ENCODE results near the gene PPIL4. TPM values are rescaled to one million over a fixed set of nuclear protein-coding genes. Genes with fewer than 3 reads are reported as not detected.

Gene PPIL4
- total and polyA plus RNA-seq, 2 donors (not counting 1 experiment from before 2014, with no cell fraction given): 3.1 to 34.3 TPM

- H3K27ac Mint-ChIP-seq: peak overlapping the region; percentile 94
- H3K9me3 ChIP-seq (ENCODE audit: control extremely low read depth in 1 of 3, control insufficient read depth in 2 of 3, insufficient read depth in 1 of 3, low read length in 2 of 3): peaks cover 0 to 5% (median 0%) of the 10 kb centered on the region in 3 donors
- ChIA-PET CTCF (interaction anchor here (0.5 to 5.9 kb wide), 19 partner anchors 8 to 445 kb away, joined by 3 to 60 read pairs (median 5); partner anchors contain the start of gene ZC3H12D), POLR2A (interaction anchor here (0.5 to 3.3 kb wide), 4 partner anchors 16 to 1902 kb away, joined by 3 to 23 read pairs (median 8); no protein-coding TSS in a partner anchor)
- DNase-seq: peak; percentile 65
- H3K4me3 ChIP-seq (ENCODE audit: control extremely low read depth in 1 of 5, extremely low read depth in 1 of 5, insufficient read depth in 1 of 5, low read depth in 2 of 5, low read length in 4 of 5): peak overlapping the region in 4 of 5 experiments; percentile 5 to 55 (median 38)
- peak overlapping the region; percentile 89 for H3K4me3 Mint-ChIP-seq
- TF ChIP-seq EZH2 (IDR thresholded peaks at IDR 0.05; ENCODE audit: borderline replicate concordance, insufficient read depth, low read depth, low read length, poor library complexity, severe bottlenecking) (no peak), CTCF (IDR thresholded peaks at IDR 0.05) (peak; percentile 48)
- H4K20me1 ChIP-seq (ENCODE audit: control insufficient read depth, insufficient read depth, low read length, poor library complexity, severe bottlenecking): peaks cover 14% of the 10 kb centered on the region
- peak; percentile 34 for ATAC-seq (ENCODE audit: low read depth)
- peak overlapping the region; percentile 67 to 84 for H3K27ac ChIP-seq (ENCODE audit: low read length in 2 of 2)
- H3K4me1 Mint-ChIP-seq: peaks cover 84% of the 10 kb centered on the region
- H3K9ac ChIP-seq (ENCODE audit: low read length): peak overlapping the region; percentile 48
- H3K79me2 ChIP-seq (ENCODE audit: control insufficient read depth, insufficient read depth, low read length): peaks cover 98% of the 10 kb centered on the region
- intact Hi-C loops (cut with micrococcal nuclease): loop anchor here (1.0 to 5.0 kb wide), 2 partner anchors 44 to 711 kb away; no protein-coding TSS in a partner anchor
- peak overlapping the region; percentile 74 for H3K4me2 ChIP-seq (replicated peaks; ENCODE audit: low read depth, low read length, poor library complexity, severe bottlenecking)
- no peaks in the 10 kb centered on the region for H3K27me3 ChIP-seq (replicated peaks in 1 of 4; ENCODE audit: control extremely low read depth in 1 of 4, control insufficient read depth in 3 of 4, insufficient read depth in 4 of 4, low read length in 3 of 4)
- 36% methylated on average over 13 of the region's 21 CpGs for WGBS (ENCODE audit: insufficient coverage)
- H3K9me3 Mint-ChIP-seq (ENCODE audit: insufficient read depth): no peaks in the 10 kb centered on the region
- peaks cover 4 to 65% of the 10 kb centered on the region in 2 experiments for H3K36me3 ChIP-seq (replicated peaks in 1 of 2; ENCODE audit: control extremely low read depth in 1 of 2, control insufficient read depth in 1 of 2, extremely low read depth in 1 of 2, insufficient read depth in 2 of 2, low read length in 1 of 2)
- peaks cover 87 to 98% of the 10 kb centered on the region in 2 donors for H3K4me1 ChIP-seq (ENCODE audit: control insufficient read depth in 2 of 2, insufficient read depth in 2 of 2, low read length in 2 of 2)
- no peak overlapping the region for H2AFZ ChIP-seq (ENCODE audit: insufficient read depth, low read depth, low read length, poor library complexity, severe bottlenecking)
- no peaks in the 10 kb centered on the region for H3K27me3 Mint-ChIP-seq
Observed at GRCh38 chr6:149473080-149474052, 72.5 kb downstream of the PPIL4 start.

All from B cell (primary cell).